Lower lobe of right lung (tissue), 2 donors: Measurements from ENCODE around the gene ADD1. TPM values are rescaled to one million over a fixed set of nuclear protein-coding genes. Genes with fewer than 3 reads are reported as not detected.
A peak's percentile ranks its signal among the peaks of the same experiment; 100 is the strongest.

Experiments
- ATAC-seq, 2 donors: fragments of 200-7000 bp; cut with Tn5 transposase; one replicate each; pipeline ENCODE4 v1.9.1; 2020 to 2022; ENCODE audit warnings: mild to moderate bottlenecking in 2 of 2, moderate library complexity in 2 of 2
- DNase-seq: peaks from one replicate; pipeline ENCODE4 v3.0.0-alpha.2; 2020
- H3K27ac ChIP-seq: fragments of 200-600 bp; one replicate; pipeline ENCODE4 v1.8.0; 2022
- H3K27me3 ChIP-seq: fragments of 200-600 bp; one replicate; pipeline ENCODE4 v1.8.0; 2022; ENCODE audit warnings: low read depth
- H3K36me3 ChIP-seq: fragments of 200-600 bp; one replicate; pipeline ENCODE4 v1.8.0; 2022; ENCODE audit warnings: mild to moderate bottlenecking
- H3K4me1 ChIP-seq: fragments of 200-600 bp; one replicate; pipeline ENCODE4 v1.8.0; 2022
- H3K4me3 ChIP-seq: fragments of 200-600 bp; one replicate; pipeline ENCODE4 v1.8.0; 2022; ENCODE audit warnings: mild to moderate bottlenecking
- H3K9me3 ChIP-seq: fragments of 200-600 bp; one replicate; pipeline ENCODE4 v1.8.0; 2022
- intact Hi-C: fragments of 100-400 bp; cut with DNase I; formaldehyde crosslinking; loops from one replicate; pipeline ENCODE4 v1.11.0; 2022
- total RNA-seq: library from RNA; stranded (reverse); fragmentation: NEBNext Ultra II Directional; extraction: Animal tissue kit (Norgen Biotek cat#: 25700); gene quantifications from one replicate; pipeline ENCODE4 v1.2.1, GENCODE V29; 2021
- TF ChIP-seq, protein P1 (sequence below): fragments of 200-600 bp; IDR thresholded peaks from one replicate; pipeline ENCODE4 v1.8.0; 2022; ENCODE audit warnings: antibody characterized with exemption, mild to moderate bottlenecking
- donor health status: DM: no; HTN: yes; CAD: no; lungs with severe emphysema.

ADD1 gene
- total RNA-seq, 1 donor from 2014 or later, result 279 TPM

DNA sequence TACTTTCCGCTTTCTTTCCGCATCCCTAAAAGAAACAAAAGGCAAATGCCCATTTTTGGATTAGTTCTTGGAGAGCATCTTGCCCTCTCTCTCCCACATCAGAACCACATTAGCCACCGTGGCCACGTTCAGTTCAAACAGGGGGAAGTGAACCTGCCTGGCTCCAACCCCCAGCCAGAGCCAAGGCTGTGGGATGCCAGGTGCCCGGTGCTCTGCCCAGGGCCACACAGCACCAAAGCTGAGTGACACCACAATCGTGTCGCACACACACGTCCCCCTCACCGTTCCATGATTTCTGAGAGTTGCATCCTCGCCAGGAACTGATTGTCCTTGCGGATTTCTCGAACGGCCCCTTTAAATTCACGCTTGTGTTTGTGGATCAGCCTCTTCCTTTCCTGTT, 95.3 kb downstream of the ADD1 start:
- H3K4me3 ChIP-seq, result no peak overlapping the region
- no peak overlapping the region for H3K27ac ChIP-seq
- intact Hi-C loops, result no loop called here
- no peak for DNase-seq
- H3K4me1 ChIP-seq, result peaks cover 26% of the 10 kb centered on the region
- H3K9me3 ChIP-seq, result no peaks in the 10 kb centered on the region
- TF ChIP-seq, protein P1, sequence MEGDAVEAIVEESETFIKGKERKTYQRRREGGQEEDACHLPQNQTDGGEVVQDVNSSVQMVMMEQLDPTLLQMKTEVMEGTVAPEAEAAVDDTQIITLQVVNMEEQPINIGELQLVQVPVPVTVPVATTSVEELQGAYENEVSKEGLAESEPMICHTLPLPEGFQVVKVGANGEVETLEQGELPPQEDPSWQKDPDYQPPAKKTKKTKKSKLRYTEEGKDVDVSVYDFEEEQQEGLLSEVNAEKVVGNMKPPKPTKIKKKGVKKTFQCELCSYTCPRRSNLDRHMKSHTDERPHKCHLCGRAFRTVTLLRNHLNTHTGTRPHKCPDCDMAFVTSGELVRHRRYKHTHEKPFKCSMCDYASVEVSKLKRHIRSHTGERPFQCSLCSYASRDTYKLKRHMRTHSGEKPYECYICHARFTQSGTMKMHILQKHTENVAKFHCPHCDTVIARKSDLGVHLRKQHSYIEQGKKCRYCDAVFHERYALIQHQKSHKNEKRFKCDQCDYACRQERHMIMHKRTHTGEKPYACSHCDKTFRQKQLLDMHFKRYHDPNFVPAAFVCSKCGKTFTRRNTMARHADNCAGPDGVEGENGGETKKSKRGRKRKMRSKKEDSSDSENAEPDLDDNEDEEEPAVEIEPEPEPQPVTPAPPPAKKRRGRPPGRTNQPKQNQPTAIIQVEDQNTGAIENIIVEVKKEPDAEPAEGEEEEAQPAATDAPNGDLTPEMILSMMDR, result no peak
- H3K27me3 ChIP-seq, result no peaks in the 10 kb centered on the region
- no peak for ATAC-seq
- peaks cover 75% of the 10 kb centered on the region for H3K36me3 ChIP-seq

DNA sequence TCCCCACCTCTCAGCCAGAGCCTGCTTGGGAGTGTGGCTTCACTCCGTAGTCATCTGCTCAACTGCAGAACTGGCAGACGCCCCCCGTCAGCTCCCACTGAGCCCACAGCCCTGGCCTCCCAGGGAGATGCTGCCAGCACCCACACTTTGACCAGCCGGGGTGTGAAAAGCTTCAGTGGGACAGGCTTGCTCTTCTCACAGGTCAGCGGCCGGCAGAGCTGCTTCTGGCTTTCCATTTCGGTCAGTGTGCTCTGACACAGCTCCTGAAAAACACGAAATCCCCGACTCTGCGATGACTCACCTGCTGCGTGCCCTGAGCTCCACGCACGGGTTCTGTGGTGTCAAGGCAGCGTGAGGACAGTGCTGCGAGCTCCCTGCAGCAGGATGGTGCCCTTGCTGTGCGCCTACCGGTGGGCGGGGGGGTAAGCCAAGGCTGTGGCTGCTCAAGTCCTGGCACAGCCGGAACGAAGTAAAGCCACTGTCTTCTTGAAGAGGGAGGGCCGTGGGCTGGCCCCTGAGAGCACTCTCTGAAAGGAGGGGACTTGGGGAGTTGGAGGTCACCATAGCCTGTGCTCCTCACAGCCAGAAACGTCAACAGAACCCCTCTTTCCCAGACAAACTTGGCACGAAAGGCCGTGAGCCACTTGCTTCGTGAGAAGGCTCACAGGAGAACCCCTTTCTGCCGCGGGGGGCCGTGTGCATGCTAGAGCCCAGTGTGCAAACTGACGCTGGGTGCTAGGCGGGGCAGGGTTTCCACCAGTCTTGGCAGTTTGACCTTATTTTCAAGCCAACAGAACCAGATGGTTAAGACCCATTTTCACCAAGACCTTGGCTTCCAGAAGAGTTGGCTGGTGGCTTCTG, 96.0 kb downstream of the ADD1 start:
- DNase-seq (no peak), ATAC-seq (no peak)
- H3K9me3 ChIP-seq, result no peaks in the 10 kb centered on the region
- peaks cover 82% of the 10 kb centered on the region for H3K36me3 ChIP-seq
- TF ChIP-seq, protein P1, result no peak
- intact Hi-C loops, result no loop called here
- no peak overlapping the region for H3K4me3 ChIP-seq
- peaks cover 26% of the 10 kb centered on the region for H3K4me1 ChIP-seq
- no peaks in the 10 kb centered on the region for H3K27me3 ChIP-seq
- H3K27ac ChIP-seq, result no peak overlapping the region

DNA sequence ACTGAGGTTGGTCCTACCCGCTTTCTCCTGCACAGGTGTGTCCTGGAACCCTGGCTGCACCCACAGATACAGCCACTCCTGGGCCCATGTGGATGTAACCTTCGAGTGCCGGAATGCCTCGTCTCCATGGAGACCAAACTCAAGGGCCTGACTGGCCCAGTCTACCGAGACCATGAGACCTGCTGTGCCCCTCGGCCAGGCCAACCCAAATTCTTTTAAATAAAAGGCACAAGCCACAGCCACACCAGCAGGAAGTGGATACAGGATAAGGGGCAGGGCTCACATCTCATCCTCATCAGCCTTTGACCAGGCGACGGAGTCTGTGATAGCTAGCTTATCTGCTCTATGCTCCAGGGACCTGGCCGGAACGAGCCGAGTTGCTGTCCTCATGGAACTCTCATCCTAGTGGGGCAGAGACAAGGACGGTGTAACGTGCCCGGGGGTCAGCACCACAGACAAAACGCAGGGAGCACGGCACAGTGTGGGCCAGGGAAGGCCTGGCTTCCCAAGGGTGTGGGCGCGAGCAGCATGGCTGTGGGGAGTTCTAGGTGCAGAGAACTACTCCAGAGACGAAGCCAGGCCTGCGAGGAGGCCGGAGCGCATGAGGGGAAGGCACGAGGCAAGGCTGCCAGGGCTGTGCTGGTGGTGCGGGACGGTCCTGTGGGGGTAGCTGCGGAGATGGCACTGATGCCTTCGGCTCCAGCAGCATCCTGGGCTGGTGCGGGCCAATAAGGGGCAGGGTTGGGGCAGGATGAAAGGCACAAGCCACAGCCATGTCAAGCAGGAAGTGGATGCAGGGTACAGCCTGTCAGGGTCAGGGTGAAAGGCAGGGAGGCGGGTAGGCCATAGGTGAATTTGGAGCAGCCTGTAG, 96.9 kb downstream of the ADD1 start:
- H3K27me3 ChIP-seq, result no peaks in the 10 kb centered on the region
- DNase-seq (no peak), ATAC-seq (no peak)
- H3K36me3 ChIP-seq, result peaks cover 90% of the 10 kb centered on the region
- H3K9me3 ChIP-seq, result no peaks in the 10 kb centered on the region
- intact Hi-C loops, result no loop called here
- TF ChIP-seq, protein P1, result no peak
- H3K4me1 ChIP-seq, result peaks cover 20% of the 10 kb centered on the region
- H3K4me3 ChIP-seq, result no peak overlapping the region
- no peak overlapping the region for H3K27ac ChIP-seq

DNA sequence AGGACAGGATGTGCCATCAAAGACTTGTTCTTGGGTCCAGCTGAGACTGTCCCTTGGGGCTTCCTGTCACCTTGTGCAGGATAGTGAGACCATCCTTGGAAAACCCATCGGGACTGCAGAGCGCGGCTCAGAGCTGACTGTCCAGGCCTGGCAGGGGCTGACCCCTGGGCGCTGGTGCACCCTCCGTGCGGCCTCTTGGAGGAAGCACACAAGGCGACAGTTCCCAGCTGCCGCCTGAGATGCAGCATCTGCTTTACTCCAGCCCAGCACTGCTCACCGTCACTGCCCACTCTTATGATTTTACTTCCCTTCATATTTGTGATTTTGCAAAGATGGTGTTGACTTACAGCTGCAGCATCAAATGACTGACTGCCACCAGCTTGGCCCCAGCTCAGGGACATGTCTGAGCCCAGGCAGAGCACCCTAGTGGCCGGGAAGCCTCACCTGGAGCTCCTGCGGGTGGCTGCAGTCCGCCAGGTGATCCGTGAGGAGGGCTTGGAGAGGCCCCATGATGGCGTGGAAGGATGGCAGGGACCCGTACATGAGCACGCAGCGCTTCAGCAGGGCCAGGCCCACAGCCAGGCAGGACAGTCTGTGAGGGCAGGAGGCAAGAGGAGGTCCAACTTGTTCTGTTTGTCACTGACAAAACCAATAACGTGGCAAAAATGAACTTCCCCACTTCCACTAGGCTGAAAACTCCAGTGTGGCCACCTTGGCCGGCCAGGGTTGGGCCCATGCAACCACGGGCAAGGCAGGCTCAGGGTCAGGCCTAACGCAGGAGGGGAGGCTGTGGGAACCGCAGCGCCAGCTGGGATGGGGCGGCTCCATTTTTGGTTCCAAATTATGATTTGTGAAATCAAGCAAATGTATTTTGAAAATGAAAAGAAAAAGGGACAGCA, 97.7 kb downstream of the ADD1 start:
- Histone ChIP-seq H3K4me1 (peaks cover 11% of the 10 kb centered on the region), H3K4me3 (no peak overlapping the region), H3K36me3 (peaks cover 97% of the 10 kb centered on the region), H3K27ac (peak overlapping the region; percentile 18), H3K27me3 (no peaks in the 10 kb centered on the region), H3K9me3 (no peaks in the 10 kb centered on the region)
- TF ChIP-seq, protein P1, result no peak
- ATAC-seq (no peak), DNase-seq (no peak)
- intact Hi-C loops, result no loop called here

DNA sequence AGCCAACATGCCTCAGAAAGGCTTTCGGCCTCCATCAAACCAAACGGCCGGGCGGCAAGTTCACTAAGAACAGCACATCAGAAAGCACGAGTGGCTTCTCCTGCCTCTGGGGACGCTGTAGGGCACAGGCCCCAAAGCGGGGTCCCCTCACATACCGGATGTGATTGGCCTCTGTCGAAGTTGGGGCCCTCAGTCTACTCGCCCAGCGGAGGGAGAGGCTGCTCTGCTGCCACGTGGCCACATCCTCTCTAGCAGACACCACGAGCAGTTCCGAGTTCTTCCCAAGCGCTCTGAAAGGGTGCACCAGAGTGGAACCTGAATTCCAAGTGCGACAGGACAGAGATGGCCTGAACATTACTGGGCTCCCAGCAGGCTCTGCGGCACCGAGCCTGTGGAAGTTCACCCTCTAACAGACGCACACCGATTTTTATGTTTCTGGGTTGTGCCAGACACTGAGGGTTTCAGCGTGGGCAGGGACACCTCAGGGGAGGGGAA, 98.4 kb downstream of the ADD1 start:
- TF ChIP-seq, protein P1, result no peak
- peak overlapping the region; percentile 18 for H3K27ac ChIP-seq

More for the DNA sequence above, 98.4 kb downstream of the ADD1 start:
- H3K36me3 ChIP-seq, result peaks cover 98% of the 10 kb centered on the region
- DNase-seq, result no peak
- H3K9me3 ChIP-seq, result no peaks in the 10 kb centered on the region
- H3K27me3 ChIP-seq, result no peaks in the 10 kb centered on the region
- intact Hi-C loops, result no loop called here
- H3K4me1 ChIP-seq, result peaks cover 4% of the 10 kb centered on the region
- ATAC-seq, result no peak
- no peak overlapping the region for H3K4me3 ChIP-seq
